Spleen (tissue), 11 donors: ENCODE data around the gene MSANTD1. TPM values are rescaled to one million over a fixed set of nuclear protein-coding genes. Genes with fewer than 3 reads are reported as not detected.

ENCODE experiments used
- DNase-seq: peaks from one replicate; pipeline ENCODE4 v3.0.0-alpha.2; 2020
- H3K27ac ChIP-seq, 8 donors: fragments of 200-600 bp; sonication (generic) in 7 of 8; 1 replicate in 4 of 8; 2 replicates in 4 of 8; pipeline versions ENCODE4 v1.5.0 to v1.8.0; 2016 to 2021; ENCODE audit warnings: inconsistent platforms in 4 of 8, mild to moderate bottlenecking in 4 of 8, moderate library complexity in 1 of 8
- H3K27me3 ChIP-seq, 7 donors: fragments of 200-600 bp; sonication (generic) in 6 of 7; replicated peaks in 1 of 7; 1 replicate in 4 of 7; 2 replicates in 3 of 7; pipeline versions ENCODE4 v1.5.0 to v1.8.0; 2016 to 2021; ENCODE audit warnings: inconsistent platforms in 3 of 7, mild to moderate bottlenecking in 1 of 7
- H3K36me3 ChIP-seq, 6 donors: fragments of 200-600 bp; sonication (generic) in 5 of 6; 1 replicate in 4 of 6; 2 replicates in 2 of 6; pipeline versions ENCODE4 v1.5.0 to v1.8.0; 2016 to 2021; ENCODE audit warnings: inconsistent platforms in 2 of 6
- H3K4me1 ChIP-seq, 6 donors: fragments of 200-600 bp; sonication (generic) in 5 of 6; 1 replicate in 3 of 6; 2 replicates in 3 of 6; pipeline versions ENCODE4 v1.5.0 to v1.8.0; 2016 to 2021; ENCODE audit warnings: inconsistent platforms in 3 of 6
- H3K4me3 ChIP-seq, 8 donors: fragments of 200-600 bp; sonication (generic) in 7 of 8; 1 replicate in 4 of 8; 2 replicates in 4 of 8; pipeline versions ENCODE4 v1.5.0 to v1.8.0; 2016 to 2021; ENCODE audit warnings: inconsistent platforms in 4 of 8, mild to moderate bottlenecking in 4 of 8, moderate library complexity in 2 of 8
- H3K9me3 ChIP-seq, 8 donors: fragments of 200-600 bp; sonication (generic) in 7 of 8; 1 replicate in 4 of 8; 2 replicates in 4 of 8; pipeline versions ENCODE4 v1.5.0 to v1.8.0; 2016 to 2021; ENCODE audit warnings: inconsistent platforms in 4 of 8
- CTCF ChIP-seq, 11 experiments: fragments of 200-600 bp in 7 of 11; fragments of 450-650 bp in 4 of 11; sonication (generic) in 4 of 11; IDR thresholded peaks in 8 of 11; conservative IDR thresholded peaks in 3 of 11; 1 replicate in 7 of 11; 2 replicates in 4 of 11; pipeline versions ENCODE4 v1.4.0 to v1.8.0; 2016 to 2021; ENCODE audit warnings: antibody characterized with exemption in 11 of 11, inconsistent platforms in 4 of 11, mild to moderate bottlenecking in 1 of 11
- POLR2A ChIP-seq, 3 donors: fragments of 450-650 bp; IDR thresholded peaks; one replicate each; pipeline ENCODE4 v1.5.1; 2017; ENCODE audit warnings: antibody characterized with exemption in 3 of 3, mild to moderate bottlenecking in 1 of 3
- POLR2AphosphoS5 ChIP-seq, 3 donors: sonication (generic); formaldehyde crosslinking; IDR thresholded peaks; one replicate each; pipeline ENCODE4 v1.5.1; 2017; ENCODE audit warnings: antibody characterized with exemption in 3 of 3
- WGBS, 5 donors: extraction: QIAGEN DNeasy Blood & Tissue Kit in 3 of 5; methylation state at CpG; one replicate each; pipeline versions ENCODE4 v1.1.5 to v1.1.7; 2013 to 2018; 5-methylcytosine and 5-hydroxymethylcytosine counted together
- intact Hi-C: fragments of 100-400 bp; cut with DNase I; formaldehyde crosslinking; loops from one replicate; pipeline ENCODE4 v1.15.0; 2023; ENCODE audit warnings: low total_unique reads
- polyA plus RNA-seq, 3 donors: library from polyadenylated mRNA; stranded (reverse); fragments of 200-250 nt; gene quantifications; one replicate each; pipeline ENCODE4 v1.2.1, GENCODE V29; 2013
- total RNA-seq, 7 donors: library from RNA; depleted of rRNA in 3 of 7; stranded (reverse); fragments of >200 nt in 3 of 7; fragmentation: NEBNext Ultra II Directional in 4 of 7; extraction: Animal tissue kit (Norgen Biotek cat#: 25700) in 4 of 7; gene quantifications; one replicate each; pipeline versions ENCODE4 v1.1.0 to v1.2.1, GENCODE V29; 2016 to 2021
- donor health status: healthy with polysubstance abuse.
- donor health status: DM: no; HTN: no; CAD: no; lungs with moderate emphysema.
- donor health status: DM: no; HTN: no; CAD: no.
- donor health status: Bipolar disorder and iron deficiency.
- donor health status: healthy.
- donor health status: DM: no; HTN: no; CAD: no.
- donor health status: DM: yes; HTN: yes; CAD: no.

The MSANTD1 gene
- total and polyA plus RNA-seq, 10 donors, result 0.41 to 2.8 (median 1.8) TPM

- intact Hi-C loops, result no loop called here
- Histone ChIP-seq H3K4me3 (no peak overlapping the region), H3K36me3 (no peaks in the 10 kb centered on the region), H3K9me3 (no peaks in the 10 kb centered on the region), H3K4me1 (peaks cover 15 to 61% (median 47%) of the 10 kb centered on the region in 6 donors), H3K27me3 (peaks cover 0 to 53% (median 0%) of the 10 kb centered on the region in 7 donors), H3K27ac (no peak overlapping the region)
- TF ChIP-seq POLR2AphosphoS5 (IDR thresholded peaks at IDR 0.05), result no peak
- TF ChIP-seq CTCF (IDR thresholded peaks at IDR 0.05 in 8 of 11, conservative IDR thresholded peaks at IDR 0.05 in 3 of 11), result no peak
- no peak for TF ChIP-seq POLR2A (IDR thresholded peaks at IDR 0.05)
- no peak for DNase-seq
- WGBS, 5 donors, result 92 to 97% (median 95%) methylated on average over 11 of the region's 11 CpGs
Observed at GRCh38 chr4:3290476-3290875, 41.5 kb downstream of the MSANTD1 start.

GRCh38 chr4:3290889-3291321 is 41.9 kb downstream of the MSANTD1 start:
- Histone ChIP-seq H3K4me3 (no peak overlapping the region), H3K4me1 (peaks cover 12 to 56% (median 42%) of the 10 kb centered on the region in 6 donors), H3K27me3 (peaks cover 0 to 49% (median 0%) of the 10 kb centered on the region in 7 donors), H3K9me3 (no peaks in the 10 kb centered on the region), H3K36me3 (no peaks in the 10 kb centered on the region), H3K27ac (peak overlapping the region in 2 of 8 donors; percentile 91 to 92)
- WGBS, 5 donors, result 85 to 97% (median 92%) methylated on average over 7 to 9 of the region's 9 CpGs
- intact Hi-C loops, result no loop called here
- no peak for TF ChIP-seq CTCF (IDR thresholded peaks at IDR 0.05 in 8 of 11, conservative IDR thresholded peaks at IDR 0.05 in 3 of 11)
- TF ChIP-seq POLR2AphosphoS5 (IDR thresholded peaks at IDR 0.05), result no peak
- TF ChIP-seq POLR2A (IDR thresholded peaks at IDR 0.05), result no peak
- no peak for DNase-seq

- Histone ChIP-seq H3K9me3 (no peaks in the 10 kb centered on the region), H3K27me3 (peaks cover 0 to 43% (median 0%) of the 10 kb centered on the region in 7 donors), H3K4me3 (peak overlapping the region; percentile 67 to 86 (median 82)), H3K4me1 (peaks cover 6 to 50% (median 37%) of the 10 kb centered on the region in 6 donors), H3K27ac (peak overlapping the region in 7 of 8 donors; percentile 84 to 93 (median 91)), H3K36me3 (no peaks in the 10 kb centered on the region)
- TF ChIP-seq CTCF (IDR thresholded peaks at IDR 0.05 in 8 of 11, conservative IDR thresholded peaks at IDR 0.05 in 3 of 11) (no peak), POLR2A (IDR thresholded peaks at IDR 0.05) (no peak), POLR2AphosphoS5 (IDR thresholded peaks at IDR 0.05) (no peak)
- DNase-seq, result no peak
- intact Hi-C loops, result no loop called here
- WGBS, 5 donors, result 48 to 68% (median 55%) methylated on average over 24 of the region's 24 CpGs
Observed at GRCh38 chr4:3291411-3291968, 42.5 kb downstream of the MSANTD1 start.

- Histone ChIP-seq H3K9me3 (no peaks in the 10 kb centered on the region), H3K36me3 (no peaks in the 10 kb centered on the region), H3K27ac (peak overlapping the region; percentile 63 to 93 (median 91)), H3K4me3 (peak overlapping the region; percentile 67 to 86 (median 82)), H3K4me1 (peaks cover 4 to 45% (median 32%) of the 10 kb centered on the region in 6 donors), H3K27me3 (peaks cover 0 to 39% (median 0%) of the 10 kb centered on the region in 7 donors)
- 0 to 1% (median 1%) methylated on average over 31 to 60 of the region's 60 CpGs for WGBS, 5 donors
- DNase-seq, result peak; percentile 92
- intact Hi-C loops, result no loop called here
- TF ChIP-seq POLR2A (IDR thresholded peaks at IDR 0.05) (no peak), POLR2AphosphoS5 (IDR thresholded peaks at IDR 0.05) (peak in 2 of 3 donors; percentile 60 to 72)
Observed at GRCh38 chr4:3291969-3292570, 43.1 kb downstream of the MSANTD1 start.
